ENCODE data around the gene FOCAD.

FOCAD gene, protein sequence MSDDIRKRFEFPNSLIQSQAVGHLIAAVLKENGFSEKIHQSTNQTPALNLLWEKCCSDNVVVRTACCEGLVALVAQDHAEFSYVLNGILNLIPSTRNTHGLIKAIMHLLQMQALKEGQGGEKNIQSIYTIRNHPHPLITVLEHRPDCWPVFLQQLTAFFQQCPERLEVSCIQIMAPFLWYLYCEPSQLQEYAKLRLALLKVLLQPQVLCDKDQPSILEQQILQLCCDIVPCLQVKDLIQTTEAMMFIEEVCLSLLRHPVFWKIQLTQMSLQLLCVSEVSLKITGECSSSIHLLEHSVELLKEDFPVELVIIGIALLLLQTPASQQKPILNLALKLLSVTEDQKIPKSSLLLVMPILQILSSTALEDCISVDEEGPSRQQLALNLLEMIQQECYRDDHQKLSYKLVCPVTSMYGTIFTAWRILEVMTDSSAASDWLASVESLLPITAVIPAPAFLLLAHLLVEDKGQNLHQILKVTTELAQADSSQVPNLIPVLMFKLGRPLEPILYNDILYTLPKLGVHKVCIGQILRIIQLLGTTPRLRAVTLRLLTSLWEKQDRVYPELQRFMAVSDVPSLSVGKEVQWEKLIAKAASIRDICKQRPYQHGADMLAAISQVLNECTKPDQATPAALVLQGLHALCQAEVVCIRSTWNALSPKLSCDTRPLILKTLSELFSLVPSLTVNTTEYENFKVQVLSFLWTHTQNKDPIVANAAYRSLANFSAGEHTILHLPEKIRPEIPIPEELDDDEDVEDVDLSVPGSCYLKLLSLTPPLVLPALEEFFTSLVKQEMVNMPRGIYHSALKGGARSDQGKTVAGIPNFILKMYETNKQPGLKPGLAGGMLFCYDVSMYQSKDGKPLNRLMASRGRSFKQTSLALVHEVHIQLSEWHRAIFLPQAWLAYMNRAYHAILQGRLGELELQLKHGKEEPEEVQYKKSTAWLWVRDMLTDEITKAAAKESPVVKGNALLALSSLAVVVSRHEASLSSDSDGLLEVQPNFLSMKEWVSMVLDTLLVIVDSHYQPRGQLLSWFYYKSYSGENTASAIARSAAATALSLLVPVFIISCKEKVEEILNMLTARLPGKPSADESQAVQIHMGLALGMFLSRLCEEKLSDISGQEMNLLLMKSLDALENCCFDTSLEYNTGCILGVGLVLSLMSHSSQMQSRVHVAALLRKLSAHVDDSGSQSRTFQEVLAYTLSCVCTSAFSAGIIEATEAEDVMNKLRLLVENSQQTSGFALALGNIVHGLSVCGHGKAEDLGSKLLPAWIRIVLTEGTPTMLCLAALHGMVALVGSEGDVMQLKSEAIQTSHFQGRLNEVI (N-terminal part only)

DNA sequence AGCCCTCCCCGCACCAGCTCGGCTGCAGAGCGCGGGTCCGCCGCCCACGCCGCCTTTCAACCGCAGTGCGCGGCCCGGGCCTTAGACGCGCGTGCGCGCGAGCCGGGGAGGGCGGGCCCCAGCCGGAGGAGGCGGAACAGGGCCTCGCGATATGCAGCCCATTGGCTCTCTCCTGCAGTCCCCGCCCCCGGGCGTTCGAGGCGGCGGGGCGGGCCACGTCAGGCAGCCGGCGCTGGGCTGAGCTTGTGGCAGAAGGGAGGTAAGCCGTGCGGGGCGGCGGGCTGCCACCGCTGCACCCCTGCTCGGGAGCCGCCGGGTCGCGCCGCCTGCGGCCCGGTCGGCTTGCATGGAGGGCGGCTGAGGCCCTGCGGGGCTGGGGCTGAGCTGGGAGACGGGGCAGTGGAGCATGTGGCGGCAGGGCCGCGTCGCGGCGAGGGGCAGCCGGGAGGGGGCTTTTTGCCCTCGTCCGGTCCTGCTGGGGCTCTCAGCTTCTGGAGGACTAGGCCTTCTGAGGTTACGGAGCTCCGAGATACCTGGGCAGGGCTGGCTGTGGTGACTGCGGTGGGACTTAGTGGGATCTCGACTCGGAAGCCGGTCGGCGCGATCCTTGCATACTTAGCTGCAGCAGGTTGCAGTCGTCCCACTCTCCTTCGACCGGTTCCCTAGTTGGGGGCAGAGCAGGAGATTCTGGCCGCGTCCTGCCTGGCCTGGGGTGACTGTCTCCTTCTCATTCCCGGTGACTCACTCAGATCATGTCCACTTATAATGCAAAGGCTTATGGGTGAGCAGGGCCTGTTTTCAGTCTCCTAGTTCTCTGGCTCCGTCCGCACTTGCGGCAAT, at the start of gene FOCAD:
FOCAD (plus strand) TSS at position 225 of the 840 bp plus-strand sequence. CDS start 31,095 bp downstream, outside the sequence.
- Histone ChIP-seq H2AFZ (ENCODE audit: low read length) (peak within 1 kb of the TSS; percentile 70), H3K4me2 (ENCODE audit: low read length) (peak within 1 kb of the TSS; percentile 89), H3K79me2 (ENCODE audit: insufficient read depth, low read length) (no peaks in the 10 kb centered on the region), H3K27me3 (ENCODE audit: insufficient read depth, low read length) (no peaks in the 10 kb centered on the region), H3K9ac (ENCODE audit: low read length) (peak within 1 kb of the TSS; percentile 74), H3F3A (ENCODE audit: insufficient read depth, low read length) (no peaks in the 10 kb centered on the region), H3K27ac (ENCODE audit: low read depth, low read length, poor library complexity, severe bottlenecking) (no peak within 1 kb of the TSS), H3K4me1 (ENCODE audit: insufficient read depth, low read length, severe bottlenecking) (peaks cover 18% of the 10 kb centered on the region), H4K20me1 (ENCODE audit: insufficient read depth, low read length) (no peaks in the 10 kb centered on the region), H3K9me2 (ENCODE audit: low read depth, low read length) (no peaks in the 10 kb centered on the region), H3K9me3 (ENCODE audit: low read length) (no peaks in the 10 kb centered on the region), H3K4me3 (ENCODE audit: low read depth, low read length, poor library complexity, severe bottlenecking) (peak within 1 kb of the TSS; percentile 85), H3K36me3 (ENCODE audit: insufficient read depth, low read length) (no peaks in the 10 kb centered on the region)
- TF ChIP-seq, protein P1, sequence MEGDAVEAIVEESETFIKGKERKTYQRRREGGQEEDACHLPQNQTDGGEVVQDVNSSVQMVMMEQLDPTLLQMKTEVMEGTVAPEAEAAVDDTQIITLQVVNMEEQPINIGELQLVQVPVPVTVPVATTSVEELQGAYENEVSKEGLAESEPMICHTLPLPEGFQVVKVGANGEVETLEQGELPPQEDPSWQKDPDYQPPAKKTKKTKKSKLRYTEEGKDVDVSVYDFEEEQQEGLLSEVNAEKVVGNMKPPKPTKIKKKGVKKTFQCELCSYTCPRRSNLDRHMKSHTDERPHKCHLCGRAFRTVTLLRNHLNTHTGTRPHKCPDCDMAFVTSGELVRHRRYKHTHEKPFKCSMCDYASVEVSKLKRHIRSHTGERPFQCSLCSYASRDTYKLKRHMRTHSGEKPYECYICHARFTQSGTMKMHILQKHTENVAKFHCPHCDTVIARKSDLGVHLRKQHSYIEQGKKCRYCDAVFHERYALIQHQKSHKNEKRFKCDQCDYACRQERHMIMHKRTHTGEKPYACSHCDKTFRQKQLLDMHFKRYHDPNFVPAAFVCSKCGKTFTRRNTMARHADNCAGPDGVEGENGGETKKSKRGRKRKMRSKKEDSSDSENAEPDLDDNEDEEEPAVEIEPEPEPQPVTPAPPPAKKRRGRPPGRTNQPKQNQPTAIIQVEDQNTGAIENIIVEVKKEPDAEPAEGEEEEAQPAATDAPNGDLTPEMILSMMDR (IDR thresholded peaks at IDR 0.05; ENCODE audit: low read length), result no peak
- no peak for TF ChIP-seq EZH2 (IDR thresholded peaks at IDR 0.05; ENCODE audit: borderline replicate concordance, low read length)

DNA sequence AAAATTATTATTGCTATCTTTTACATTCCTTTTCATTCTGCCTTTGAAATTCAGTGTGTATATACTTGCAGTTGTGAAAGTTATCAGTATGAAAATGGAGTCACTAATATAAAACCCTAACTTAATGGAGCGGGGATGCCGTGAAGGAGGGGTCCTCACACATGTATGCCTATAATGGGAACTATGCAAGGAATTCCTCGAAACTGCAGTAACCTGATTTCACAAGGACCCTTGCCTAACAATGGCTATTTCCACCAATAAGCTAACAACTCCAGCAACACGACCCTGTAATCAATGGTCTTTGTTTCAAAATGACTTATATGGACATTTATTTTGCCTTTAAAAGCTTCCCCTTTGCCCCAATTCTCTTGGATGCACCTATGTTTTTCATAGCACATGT, 49.2 kb upstream of the FOCAD start:
- Histone ChIP-seq H3K9ac (ENCODE audit: low read length) (no peak overlapping the region), H3K27me3 (ENCODE audit: insufficient read depth, low read length) (no peaks in the 10 kb centered on the region), H3K4me1 (ENCODE audit: insufficient read depth, low read length, severe bottlenecking) (no peaks in the 10 kb centered on the region), H3K9me3 (ENCODE audit: low read length) (no peaks in the 10 kb centered on the region), H2AFZ (ENCODE audit: low read length) (no peak overlapping the region), H3K79me2 (ENCODE audit: insufficient read depth, low read length) (no peaks in the 10 kb centered on the region), H3K27ac (ENCODE audit: low read depth, low read length, poor library complexity, severe bottlenecking) (no peak overlapping the region), H3F3A (ENCODE audit: insufficient read depth, low read length) (no peaks in the 10 kb centered on the region), H4K20me1 (ENCODE audit: insufficient read depth, low read length) (no peaks in the 10 kb centered on the region; the same call in 1 of the 2 replicates), H3K9me2 (ENCODE audit: low read depth, low read length) (no peaks in the 10 kb centered on the region), H3K4me2 (ENCODE audit: low read length) (no peak overlapping the region), H3K4me3 (ENCODE audit: low read depth, low read length, poor library complexity, severe bottlenecking) (no peak overlapping the region), H3K36me3 (ENCODE audit: insufficient read depth, low read length) (no peaks in the 10 kb centered on the region)
- TF ChIP-seq EZH2 (IDR thresholded peaks at IDR 0.05; ENCODE audit: borderline replicate concordance, low read length), result no peak
- TF ChIP-seq, protein P1 (IDR thresholded peaks at IDR 0.05; ENCODE audit: low read length), result no peak
